HFFc6 (cell line): ENCODE data around the gene SLC30A5. TPM values are rescaled to one million over a fixed set of nuclear protein-coding genes. Genes with fewer than 3 reads are reported as not detected.

Experiments
- DNase-seq: peaks from one replicate; pipeline ENCODE4 v3.0.0-alpha.2; 2018
- H3K27ac Mint-ChIP-seq: 2 replicates; pipeline ENCODE4 v1.8.0; 2020; ENCODE audit warnings: mild to moderate bottlenecking, mixed read lengths
- H3K27me3 Mint-ChIP-seq: 2 replicates; pipeline ENCODE4 v1.8.0; 2021; ENCODE audit warnings: mild to moderate bottlenecking, moderate library complexity, mixed read lengths; ENCODE audit not compliant: insufficient read depth
- H3K36me3 Mint-ChIP-seq: 2 replicates; pipeline ENCODE4 v1.8.0; 2021; ENCODE audit warnings: low read depth, mixed read lengths
- H3K4me1 Mint-ChIP-seq: 2 replicates; pipeline ENCODE4 v1.8.0; 2020; ENCODE audit warnings: low read depth, mixed read lengths
- H3K4me3 Mint-ChIP-seq: 2 replicates; pipeline ENCODE4 v1.8.0; 2020; ENCODE audit warnings: mild to moderate bottlenecking, moderate library complexity, mixed read lengths
- H3K9me3 Mint-ChIP-seq: 2 replicates; pipeline ENCODE4 v1.8.0; 2020; ENCODE audit warnings: mild to moderate bottlenecking, mixed read lengths
- total RNA-seq, 6 experiments: library from RNA; stranded (reverse); fragmentation: NEBNext Ultra II Directional; extraction: Animal tissue kit (Norgen Biotek cat#: 25700); gene quantifications; 2 replicates in 1 of 6; 3 replicates in 5 of 6; pipeline ENCODE4 v1.2.3, GENCODE V29; 2021
- TF ChIP-seq, protein P1 (sequence below): fragments of 200-600 bp; sonication (generic); IDR thresholded peaks from 2 replicates; pipeline ENCODE4 v1.5.0; 2021; ENCODE audit warnings: antibody characterized with exemption, mild to moderate bottlenecking

Gene SLC30A5
- total RNA-seq, 6 experiments from 2014 or later, result 55.9 to 80.7 (median 71.7) TPM

DNA sequence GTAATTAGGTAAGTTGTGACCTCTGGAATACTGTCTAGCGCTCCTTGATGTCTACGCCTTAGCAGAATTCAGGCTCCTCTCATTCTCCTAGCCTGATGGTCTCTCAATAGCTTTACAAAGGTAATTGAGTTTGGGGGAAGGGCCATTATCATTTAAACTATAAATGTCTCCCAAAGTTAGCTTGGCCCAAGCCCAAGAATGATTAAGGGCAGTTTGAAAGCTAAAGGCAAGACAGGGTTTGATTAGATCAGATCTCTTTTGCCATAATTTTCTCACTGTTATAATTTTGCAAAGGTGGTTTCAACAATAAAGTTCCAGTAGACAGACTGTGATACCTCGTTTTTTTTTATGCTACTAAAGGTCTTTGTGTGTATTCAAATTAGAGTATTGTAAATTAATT lies 3.7 kb upstream of the SLC30A5 start:
- H3K4me3 Mint-ChIP-seq, result no peak overlapping the region
- H3K27me3 Mint-ChIP-seq, result no peaks in the 10 kb centered on the region; the same call in none of the 2 replicates
- H3K27ac Mint-ChIP-seq, result no peak overlapping the region
- H3K4me1 Mint-ChIP-seq, result peaks cover 19% of the 10 kb centered on the region
- H3K36me3 Mint-ChIP-seq, result peaks cover 6% of the 10 kb centered on the region; the same call in 1 of the 2 replicates
- no peak for DNase-seq
- no peaks in the 10 kb centered on the region for H3K9me3 Mint-ChIP-seq
- TF ChIP-seq, protein P1, sequence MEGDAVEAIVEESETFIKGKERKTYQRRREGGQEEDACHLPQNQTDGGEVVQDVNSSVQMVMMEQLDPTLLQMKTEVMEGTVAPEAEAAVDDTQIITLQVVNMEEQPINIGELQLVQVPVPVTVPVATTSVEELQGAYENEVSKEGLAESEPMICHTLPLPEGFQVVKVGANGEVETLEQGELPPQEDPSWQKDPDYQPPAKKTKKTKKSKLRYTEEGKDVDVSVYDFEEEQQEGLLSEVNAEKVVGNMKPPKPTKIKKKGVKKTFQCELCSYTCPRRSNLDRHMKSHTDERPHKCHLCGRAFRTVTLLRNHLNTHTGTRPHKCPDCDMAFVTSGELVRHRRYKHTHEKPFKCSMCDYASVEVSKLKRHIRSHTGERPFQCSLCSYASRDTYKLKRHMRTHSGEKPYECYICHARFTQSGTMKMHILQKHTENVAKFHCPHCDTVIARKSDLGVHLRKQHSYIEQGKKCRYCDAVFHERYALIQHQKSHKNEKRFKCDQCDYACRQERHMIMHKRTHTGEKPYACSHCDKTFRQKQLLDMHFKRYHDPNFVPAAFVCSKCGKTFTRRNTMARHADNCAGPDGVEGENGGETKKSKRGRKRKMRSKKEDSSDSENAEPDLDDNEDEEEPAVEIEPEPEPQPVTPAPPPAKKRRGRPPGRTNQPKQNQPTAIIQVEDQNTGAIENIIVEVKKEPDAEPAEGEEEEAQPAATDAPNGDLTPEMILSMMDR, result no peak

- peaks cover 12% of the 10 kb centered on the region; the same call in 1 of the 2 replicates for H3K36me3 Mint-ChIP-seq
- no peak overlapping the region for H3K27ac Mint-ChIP-seq
- no peak overlapping the region for H3K4me3 Mint-ChIP-seq
- no peaks in the 10 kb centered on the region; the same call in none of the 2 replicates for H3K27me3 Mint-ChIP-seq
- no peak for DNase-seq
- no peaks in the 10 kb centered on the region for H3K9me3 Mint-ChIP-seq
- peaks cover 32% of the 10 kb centered on the region for H3K4me1 Mint-ChIP-seq
- TF ChIP-seq, protein P1, result no peak
These were observed 2.0 kb upstream of the SLC30A5 start for GRCh38 chr5:69091771-69092170.

DNA sequence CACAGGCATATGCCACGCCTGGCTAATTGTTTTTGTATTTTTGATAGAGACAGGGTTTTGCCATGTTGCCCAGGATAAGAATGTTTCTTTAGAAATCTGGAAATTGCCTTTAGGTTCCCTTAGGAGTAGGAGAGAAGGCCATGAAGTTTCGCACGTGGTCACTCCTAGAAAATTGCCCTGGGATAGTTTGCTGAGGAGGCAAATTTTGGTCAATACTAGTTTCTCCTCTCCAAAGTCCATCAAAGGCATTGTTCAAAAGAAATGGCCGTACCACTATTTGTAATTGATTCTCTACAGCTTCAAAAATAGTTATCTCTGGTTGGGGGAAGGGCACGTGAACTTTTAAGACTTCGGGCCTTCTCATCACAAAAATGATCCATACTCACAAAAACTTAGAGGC lies 845 bp upstream of the SLC30A5 start:
- Mint-ChIP-seq H3K36me3 (peaks cover 20% of the 10 kb centered on the region), H3K27ac (no peak overlapping the region), H3K4me1 (peaks cover 39% of the 10 kb centered on the region), H3K9me3 (no peaks in the 10 kb centered on the region), H3K27me3 (no peaks in the 10 kb centered on the region; the same call in 1 of the 2 replicates), H3K4me3 (no peak overlapping the region)
- TF ChIP-seq, protein P1, result no peak
- DNase-seq, result no peak

GRCh38 chr5:69099302-69099701 lies 5.5 kb downstream of the SLC30A5 start:
- Mint-ChIP-seq H3K27ac (no peak overlapping the region), H3K9me3 (no peaks in the 10 kb centered on the region), H3K36me3 (peaks cover 20% of the 10 kb centered on the region), H3K27me3 (no peaks in the 10 kb centered on the region), H3K4me1 (peaks cover 27% of the 10 kb centered on the region), H3K4me3 (no peak overlapping the region)
- TF ChIP-seq, protein P1, result no peak
- no peak for DNase-seq

DNA sequence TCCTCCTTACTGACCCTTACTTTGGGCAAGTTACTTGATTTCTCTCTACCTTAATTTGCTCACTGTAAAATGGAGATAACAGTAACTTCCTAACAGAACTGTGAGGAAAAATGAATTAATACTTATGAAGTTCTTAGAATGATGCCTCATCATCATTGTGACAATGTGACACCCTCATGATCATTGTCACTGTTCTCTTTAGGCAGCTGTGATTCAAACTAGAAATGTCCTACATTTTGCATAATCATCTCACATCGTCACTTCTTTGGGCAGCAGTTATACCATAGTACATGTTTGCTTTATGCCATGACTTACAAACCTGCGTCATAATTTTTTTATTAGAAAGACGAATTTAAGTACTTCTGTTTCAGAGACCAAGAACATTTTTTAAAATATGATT lies 9.7 kb downstream of the SLC30A5 start:
- Mint-ChIP-seq H3K27me3 (no peaks in the 10 kb centered on the region), H3K27ac (no peak overlapping the region), H3K36me3 (peaks cover 10% of the 10 kb centered on the region), H3K4me1 (peaks cover 5% of the 10 kb centered on the region), H3K9me3 (no peaks in the 10 kb centered on the region), H3K4me3 (no peak overlapping the region)
- DNase-seq, result no peak
- TF ChIP-seq, protein P1, result no peak
